ENCODE data around the gene ADGRL3.

DNA sequence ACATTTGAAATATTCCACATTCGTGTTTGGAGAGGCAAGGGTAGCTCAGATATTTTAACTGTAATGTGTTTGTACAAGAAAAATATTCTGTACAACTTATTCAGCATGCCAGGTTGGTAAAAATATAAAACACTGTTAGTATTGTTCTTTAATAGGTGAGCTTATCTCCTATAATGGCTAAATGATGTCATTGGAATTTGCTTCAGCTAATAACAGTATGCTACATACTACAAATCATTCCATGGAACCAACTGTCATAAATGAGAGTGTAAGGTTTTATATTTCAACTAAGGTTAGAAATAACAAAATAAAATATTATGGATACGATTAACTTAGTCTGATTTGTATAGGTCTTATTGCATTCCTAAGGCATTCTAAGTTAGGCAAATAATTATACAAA, 206.6 kb downstream of the ADGRL3 start:
- no peak for TF ChIP-seq CTCF (tag by site-specific recombination; IDR thresholded peaks at IDR 0.05)
- TF ChIP-seq ZNF202 (tag by site-specific recombination; IDR thresholded peaks at IDR 0.05; ENCODE audit: borderline replicate concordance) = no peak

Measured in HEK293 (cell line).